WTC11 (cell line): ENCODE data around the gene MTA1.

Experiments used
- TF ChIP-seq, protein P1 (sequence below): sonication (generic); formaldehyde crosslinking; IDR thresholded peaks from 2 replicates; pipeline ENCODE4 v1.8.1; 2023; ENCODE audit warnings: mild to moderate bottlenecking, missing genetic modification reagents
- TF ChIP-seq, protein P2 (sequence below): fragments of 200-600 bp; IDR thresholded peaks from 2 replicates; pipeline ENCODE4 v1.8.0; 2022; ENCODE audit warnings: antibody characterized with exemption
- TF ChIP-seq, protein P3 (sequence below): fragments of 250-450 bp; sonication (Bioruptor Pico); IDR thresholded peaks from 2 replicates; pipeline ENCODE4 v1.8.0; 2021; ENCODE audit warnings: mild to moderate bottlenecking

- TF ChIP-seq, protein P1, sequence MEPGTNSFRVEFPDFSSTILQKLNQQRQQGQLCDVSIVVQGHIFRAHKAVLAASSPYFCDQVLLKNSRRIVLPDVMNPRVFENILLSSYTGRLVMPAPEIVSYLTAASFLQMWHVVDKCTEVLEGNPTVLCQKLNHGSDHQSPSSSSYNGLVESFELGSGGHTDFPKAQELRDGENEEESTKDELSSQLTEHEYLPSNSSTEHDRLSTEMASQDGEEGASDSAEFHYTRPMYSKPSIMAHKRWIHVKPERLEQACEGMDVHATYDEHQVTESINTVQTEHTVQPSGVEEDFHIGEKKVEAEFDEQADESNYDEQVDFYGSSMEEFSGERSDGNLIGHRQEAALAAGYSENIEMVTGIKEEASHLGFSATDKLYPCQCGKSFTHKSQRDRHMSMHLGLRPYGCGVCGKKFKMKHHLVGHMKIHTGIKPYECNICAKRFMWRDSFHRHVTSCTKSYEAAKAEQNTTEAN (CRISPR knock-in tag) = no peak
- TF ChIP-seq, protein P2, sequence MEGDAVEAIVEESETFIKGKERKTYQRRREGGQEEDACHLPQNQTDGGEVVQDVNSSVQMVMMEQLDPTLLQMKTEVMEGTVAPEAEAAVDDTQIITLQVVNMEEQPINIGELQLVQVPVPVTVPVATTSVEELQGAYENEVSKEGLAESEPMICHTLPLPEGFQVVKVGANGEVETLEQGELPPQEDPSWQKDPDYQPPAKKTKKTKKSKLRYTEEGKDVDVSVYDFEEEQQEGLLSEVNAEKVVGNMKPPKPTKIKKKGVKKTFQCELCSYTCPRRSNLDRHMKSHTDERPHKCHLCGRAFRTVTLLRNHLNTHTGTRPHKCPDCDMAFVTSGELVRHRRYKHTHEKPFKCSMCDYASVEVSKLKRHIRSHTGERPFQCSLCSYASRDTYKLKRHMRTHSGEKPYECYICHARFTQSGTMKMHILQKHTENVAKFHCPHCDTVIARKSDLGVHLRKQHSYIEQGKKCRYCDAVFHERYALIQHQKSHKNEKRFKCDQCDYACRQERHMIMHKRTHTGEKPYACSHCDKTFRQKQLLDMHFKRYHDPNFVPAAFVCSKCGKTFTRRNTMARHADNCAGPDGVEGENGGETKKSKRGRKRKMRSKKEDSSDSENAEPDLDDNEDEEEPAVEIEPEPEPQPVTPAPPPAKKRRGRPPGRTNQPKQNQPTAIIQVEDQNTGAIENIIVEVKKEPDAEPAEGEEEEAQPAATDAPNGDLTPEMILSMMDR = no peak
- TF ChIP-seq, protein P3, sequence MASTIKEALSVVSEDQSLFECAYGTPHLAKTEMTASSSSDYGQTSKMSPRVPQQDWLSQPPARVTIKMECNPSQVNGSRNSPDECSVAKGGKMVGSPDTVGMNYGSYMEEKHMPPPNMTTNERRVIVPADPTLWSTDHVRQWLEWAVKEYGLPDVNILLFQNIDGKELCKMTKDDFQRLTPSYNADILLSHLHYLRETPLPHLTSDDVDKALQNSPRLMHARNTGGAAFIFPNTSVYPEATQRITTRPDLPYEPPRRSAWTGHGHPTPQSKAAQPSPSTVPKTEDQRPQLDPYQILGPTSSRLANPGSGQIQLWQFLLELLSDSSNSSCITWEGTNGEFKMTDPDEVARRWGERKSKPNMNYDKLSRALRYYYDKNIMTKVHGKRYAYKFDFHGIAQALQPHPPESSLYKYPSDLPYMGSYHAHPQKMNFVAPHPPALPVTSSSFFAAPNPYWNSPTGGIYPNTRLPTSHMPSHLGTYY (CRISPR knock-in tag) = no peak
Observed at GRCh38 chr14:105450864-105451720, 31.5 kb downstream of the MTA1 start.
